HG02885 (cell line): ENCODE data around the gene RYR3.

Experiments used
- ATAC-seq: cut with Tn5 transposase; IDR thresholded peaks from one replicate; pipeline ENCODE4 v1.9.1; 2021; ENCODE audit warnings: mild to moderate bottlenecking; ENCODE audit not compliant: unreplicated experiment, poor library complexity

The RYR3 gene

DNA sequence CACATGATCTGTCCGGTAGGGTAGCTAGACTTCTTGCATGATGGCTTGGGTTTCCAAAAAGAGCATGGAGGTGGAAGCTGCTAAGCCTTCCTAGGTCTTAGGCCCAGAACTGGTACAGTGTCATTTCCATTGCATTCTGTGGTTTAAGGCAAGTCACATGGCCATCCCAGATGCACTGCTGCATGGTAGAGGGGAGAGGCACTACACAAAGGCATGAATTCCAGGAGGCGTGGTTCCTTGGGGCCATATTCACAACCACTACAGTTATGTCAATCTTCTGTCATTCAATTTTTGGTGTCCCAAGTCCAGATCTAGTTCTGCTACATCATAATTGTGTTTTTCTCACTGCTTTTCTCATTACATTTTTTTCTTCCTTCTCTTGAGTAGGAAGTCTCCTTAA lies 535.4 kb downstream of the RYR3 start:
- ATAC-seq = no peak

DNA sequence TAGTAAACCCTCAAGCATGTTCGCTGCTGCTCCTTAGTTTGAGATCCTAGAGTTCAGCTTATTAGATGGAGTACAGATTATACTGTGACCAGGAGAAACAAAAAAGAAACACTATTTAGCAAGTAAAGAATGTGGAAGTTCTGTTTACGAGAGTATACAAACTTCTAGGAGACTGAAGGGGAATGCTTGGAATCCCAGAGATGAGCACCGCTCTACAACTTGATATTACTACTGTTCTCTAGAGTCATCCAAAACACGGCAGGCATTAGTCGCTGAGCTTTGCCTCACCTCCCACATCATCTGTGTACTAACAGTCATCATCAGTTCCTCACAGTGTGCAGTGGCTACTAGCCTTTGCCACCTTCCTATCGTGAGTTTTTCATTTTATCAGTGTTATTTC lies 536.1 kb downstream of the RYR3 start:
- no peak for ATAC-seq

DNA sequence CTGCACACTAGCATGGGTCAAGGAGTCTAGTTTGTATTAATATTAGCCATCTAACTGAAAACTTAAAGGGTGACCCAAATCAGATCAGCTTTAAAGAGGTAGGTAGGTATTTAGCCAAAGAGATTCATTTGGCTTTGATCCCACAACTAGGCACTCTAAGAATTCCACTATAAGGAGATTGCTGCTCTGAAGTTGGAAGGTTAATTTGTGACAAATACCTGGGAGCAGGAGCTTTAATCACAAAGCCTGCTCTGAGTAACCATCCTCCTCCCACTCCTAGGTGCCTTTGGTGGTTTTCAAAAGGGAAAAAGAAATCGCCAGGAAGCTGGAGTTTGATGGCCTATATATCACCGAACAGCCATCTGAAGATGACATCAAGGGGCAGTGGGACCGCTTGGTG lies 537.2 kb downstream of the RYR3 start:
- ATAC-seq = no peak

DNA sequence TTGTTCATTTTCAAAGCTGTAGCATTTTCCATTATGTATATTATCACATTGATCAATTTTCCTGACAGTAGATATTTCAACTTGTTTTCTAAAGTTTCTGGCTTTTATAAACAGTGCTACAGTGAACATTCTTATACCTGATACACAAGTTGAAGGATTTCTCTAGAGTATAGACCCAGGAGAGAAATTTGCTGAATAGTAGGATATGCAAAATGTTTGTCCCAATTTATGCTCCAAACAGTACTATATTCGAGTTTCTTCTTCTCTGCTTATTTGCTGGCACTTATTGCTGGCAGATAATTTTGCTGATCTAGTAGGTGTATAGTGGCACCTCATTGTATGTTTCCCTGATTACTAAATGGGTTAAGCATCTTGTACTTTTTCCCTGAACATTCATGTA lies 540.3 kb downstream of the RYR3 start:
- ATAC-seq = no peak

DNA sequence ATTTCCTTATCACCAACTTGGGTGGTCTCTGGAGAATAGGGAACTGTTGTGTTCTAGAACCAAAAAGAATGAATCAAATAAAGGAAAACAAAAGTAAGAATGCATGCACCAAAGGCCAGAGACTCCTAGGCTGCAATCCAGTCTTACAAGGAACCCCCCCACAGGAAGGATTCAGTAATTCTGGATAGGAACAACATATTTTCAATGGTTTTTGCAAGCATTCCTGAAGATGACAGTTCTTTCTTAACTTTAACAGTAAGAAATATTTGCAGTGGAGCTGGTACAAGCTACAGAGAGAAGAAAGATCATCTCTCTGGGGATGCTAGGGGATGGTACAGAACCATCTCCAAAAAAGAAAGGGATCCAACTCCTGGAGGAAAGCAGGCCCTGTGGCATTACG lies 541.3 kb downstream of the RYR3 start:
- no peak for ATAC-seq

DNA sequence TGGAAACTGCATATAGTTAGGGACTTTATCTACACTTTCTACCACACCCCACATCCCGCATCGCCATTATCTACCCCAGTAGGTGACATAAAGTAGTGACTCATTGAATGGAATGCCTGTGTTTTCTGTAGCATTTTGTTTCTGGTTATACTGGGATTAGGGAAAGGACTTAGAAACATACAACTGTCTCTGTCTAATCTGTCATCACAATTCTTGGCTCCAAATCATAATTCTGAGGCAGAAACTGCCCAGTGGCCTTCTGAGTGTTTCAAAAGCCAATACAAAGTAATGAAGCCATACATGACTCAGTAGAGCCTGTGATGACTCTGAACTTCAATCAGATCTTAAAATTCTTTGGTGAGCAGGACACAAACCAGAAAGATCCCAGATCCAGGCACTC lies 541.8 kb downstream of the RYR3 start:
- no peak for ATAC-seq

DNA sequence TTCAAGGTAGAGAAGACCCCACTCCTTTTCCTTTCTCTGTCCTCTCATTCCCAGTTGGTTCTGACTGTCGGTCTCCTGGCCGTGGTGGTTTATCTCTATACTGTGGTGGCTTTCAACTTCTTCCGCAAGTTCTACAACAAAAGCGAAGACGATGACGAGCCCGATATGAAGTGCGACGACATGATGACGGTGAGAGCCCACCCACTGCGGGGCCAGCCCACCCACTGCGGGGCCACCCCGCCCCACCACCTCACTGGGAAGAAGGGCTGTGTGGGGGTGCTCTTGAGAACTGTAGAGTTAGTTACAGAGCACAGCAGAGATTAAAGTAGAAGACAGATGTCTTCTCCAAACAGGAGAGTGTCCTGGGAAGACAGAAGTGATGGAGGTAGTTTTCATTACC lies 547.0 kb downstream of the RYR3 start:
- ATAC-seq = no peak

DNA sequence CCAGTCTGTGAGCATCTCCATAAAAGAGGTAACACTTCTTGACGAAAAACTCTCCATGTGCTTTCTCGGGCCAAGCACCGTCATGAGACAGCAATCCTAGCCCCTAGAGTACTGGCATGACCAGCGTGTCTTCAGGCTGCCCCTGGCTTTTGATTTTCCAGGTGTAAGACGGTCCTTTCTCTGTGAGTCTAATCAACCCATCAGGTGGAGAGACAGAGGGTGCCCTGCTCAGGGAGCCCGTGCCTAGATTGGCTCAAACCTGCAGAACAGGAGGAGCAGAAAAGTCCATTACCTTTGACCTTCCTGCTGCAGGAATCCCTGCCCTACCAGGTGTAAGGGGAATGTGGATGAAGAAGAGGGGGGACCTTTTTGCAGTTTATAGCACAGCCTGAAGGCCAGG lies 548.1 kb downstream of the RYR3 start:
- ATAC-seq = no peak

DNA sequence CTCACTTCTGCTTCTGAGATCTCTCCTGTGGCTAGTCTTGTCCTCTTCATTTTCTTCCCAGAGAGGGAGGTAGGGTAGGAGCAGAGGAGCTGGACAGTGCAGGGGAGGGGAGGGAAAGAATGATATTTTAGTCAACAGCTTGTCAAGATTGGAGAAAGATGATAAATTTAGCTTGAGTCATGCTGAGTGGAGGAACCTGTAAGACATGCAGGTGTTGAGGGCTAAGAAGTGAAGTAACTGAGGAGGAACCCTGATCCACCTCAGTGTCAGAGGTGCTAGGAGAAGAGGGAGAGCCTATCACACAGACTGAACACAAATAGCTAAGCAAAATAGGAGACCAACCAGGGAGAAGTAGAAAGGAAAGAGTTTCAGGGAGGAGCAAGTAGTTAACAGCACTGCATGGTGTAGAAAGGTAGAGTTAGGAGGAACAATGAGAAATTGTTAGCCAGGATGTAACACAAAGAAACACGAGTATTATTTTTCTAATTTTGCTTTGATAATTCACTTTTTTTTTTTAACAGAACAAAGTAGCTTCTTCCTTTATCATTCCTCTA lies 549.3 kb downstream of the RYR3 start:
- ATAC-seq = no peak

DNA sequence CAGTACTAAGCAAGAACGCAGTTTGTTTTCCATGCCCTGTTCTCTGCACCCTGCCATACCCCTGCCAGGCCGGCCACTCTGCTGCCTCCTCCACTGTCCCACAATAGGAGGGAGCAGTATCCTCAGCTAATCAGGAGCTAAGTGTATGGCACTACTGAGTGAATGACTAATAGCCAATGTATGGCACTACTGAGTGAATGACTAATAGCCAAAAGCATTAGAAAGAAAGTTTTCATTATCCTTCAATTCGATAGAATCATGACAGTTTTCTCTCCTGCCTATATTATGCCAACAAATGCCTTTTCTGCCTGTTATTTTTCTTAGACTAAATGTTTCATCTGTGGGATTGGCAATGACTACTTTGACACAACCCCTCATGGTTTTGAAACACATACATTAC lies 550.0 kb downstream of the RYR3 start:
- no peak for ATAC-seq

DNA sequence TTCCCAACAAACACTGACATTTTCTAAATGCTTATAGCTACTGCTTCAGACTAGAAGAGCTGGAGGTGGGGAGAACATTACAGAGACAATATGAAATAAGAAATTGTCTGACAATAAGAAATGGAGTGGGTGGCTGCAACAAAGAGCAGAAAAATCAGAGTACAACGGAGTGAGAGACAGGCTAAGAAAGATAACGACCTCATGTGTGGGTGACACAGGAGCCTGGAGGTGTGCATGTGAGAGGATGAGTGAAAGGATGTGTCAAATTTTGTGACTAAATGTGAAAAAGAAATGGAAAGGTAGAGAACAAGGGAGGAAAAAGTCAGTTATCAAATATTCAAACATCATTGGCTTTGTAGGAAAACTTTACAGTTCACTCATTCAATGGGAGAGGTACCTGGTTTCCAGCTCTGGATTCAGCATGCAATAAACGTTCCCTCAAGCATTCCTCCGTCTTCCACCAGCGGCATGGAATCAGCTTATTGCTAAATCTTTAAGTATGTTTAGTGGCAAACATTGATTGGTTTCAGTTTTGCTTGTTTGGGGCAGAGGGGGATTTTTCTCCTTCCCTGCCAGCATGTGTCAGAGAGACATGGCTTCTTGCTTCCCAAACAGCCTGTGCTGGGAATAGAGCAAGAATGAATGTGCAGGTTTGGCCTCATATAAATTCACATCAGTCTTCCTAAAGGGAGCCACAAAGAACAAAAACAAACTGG lies 553.8 kb downstream of the RYR3 start:
- no peak for ATAC-seq

DNA sequence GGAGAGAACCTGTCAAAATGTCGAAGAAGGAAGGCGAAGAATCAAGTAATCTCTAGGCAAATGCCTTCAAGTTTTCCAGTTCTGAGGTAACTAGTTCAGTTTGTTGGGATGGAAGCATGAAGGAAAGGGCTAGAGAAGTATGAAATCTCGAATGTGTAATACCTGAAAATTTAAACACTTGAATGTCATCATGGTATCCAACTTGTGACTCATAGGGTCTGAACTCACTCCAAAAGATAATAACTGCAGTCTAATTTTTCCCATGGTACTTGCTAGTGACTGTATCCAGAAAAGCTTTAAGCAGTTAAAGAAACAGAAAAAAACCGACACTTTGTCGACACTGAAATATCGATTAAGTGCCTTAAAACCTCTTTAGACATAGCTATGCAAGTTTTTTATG lies 554.6 kb downstream of the RYR3 start:
- no peak for ATAC-seq

DNA sequence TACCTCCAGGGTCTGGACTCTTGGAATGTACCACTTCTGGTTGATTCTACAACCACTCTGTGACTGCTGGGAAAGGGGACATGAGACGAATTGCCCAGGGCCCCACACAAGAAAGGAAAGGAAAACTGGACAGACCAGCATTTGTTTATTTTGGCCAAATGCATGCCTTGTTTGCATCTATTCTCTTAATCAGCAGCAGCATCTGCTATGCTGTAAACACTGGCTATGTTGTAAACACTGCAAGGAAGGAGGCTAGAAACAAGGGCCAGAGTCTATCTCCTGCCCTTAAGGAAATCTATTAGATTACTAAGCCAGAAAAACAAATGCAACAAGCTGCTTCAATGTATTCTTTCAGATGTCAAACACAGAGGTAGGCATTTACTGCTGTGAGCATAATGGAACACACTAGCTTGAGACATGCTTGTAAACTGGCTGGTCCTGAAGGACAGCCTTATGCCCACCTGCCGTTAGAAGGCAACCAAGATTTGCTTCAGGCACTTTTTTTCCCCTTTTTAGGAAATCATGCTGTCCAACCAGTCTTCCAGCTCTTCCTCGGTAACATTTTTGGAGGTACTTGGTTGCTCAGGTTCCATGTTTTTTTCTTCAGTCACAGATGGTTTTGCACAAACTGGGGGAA lies 555.5 kb downstream of the RYR3 start:
- no peak for ATAC-seq

DNA sequence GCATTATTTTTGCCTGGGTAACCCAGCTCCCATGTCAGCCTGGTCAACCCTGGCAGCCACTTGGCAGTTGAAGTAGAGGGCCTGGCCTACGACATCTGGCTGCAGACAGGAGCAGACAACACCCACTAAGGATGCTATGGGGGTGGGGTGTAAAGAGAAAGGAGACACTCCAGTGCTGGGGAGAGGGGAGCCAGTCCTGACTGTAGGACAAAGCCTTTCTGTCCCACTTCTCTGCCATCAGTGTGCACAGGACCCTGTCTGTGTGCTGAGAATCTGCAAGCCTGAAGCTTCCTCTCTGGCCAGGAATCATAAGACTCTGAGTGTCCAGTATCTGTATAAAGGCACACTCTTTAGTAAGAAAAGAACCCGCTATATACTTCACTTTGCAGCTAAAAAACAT lies 561.2 kb downstream of the RYR3 start:
- ATAC-seq = no peak

DNA sequence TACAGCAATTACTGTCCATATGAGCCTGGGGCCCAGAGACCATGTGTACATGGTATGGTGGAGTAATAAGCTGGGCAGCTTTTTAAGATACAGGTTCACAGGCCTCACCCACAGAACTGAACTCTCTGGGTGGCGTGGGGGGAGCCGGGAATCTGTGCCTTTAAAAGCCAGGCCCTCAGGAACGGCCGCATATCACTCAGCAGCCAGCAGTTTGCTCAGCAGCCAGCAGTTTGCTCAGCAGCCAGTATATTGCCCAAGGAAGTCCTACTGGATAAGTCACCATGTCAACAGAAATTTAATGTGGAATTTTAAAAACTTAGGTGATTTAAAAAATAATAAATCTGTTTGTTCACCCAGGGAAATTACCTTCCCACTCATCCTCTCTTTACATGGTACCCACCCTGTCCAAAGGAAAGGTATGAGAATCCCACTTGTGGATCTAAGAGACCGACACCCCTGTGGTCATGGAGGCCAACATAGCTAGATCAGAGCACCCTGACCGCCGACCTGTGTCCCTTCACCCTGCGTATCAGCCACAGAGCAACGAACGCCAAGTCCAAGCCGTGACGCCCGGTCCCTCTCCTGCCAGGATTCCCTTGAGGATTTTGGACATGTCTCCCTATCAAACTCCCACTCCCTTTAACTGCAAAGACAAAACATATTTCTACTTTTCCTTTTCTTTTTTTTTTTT lies 561.8 kb downstream of the RYR3 start:
- ATAC-seq = no peak

DNA sequence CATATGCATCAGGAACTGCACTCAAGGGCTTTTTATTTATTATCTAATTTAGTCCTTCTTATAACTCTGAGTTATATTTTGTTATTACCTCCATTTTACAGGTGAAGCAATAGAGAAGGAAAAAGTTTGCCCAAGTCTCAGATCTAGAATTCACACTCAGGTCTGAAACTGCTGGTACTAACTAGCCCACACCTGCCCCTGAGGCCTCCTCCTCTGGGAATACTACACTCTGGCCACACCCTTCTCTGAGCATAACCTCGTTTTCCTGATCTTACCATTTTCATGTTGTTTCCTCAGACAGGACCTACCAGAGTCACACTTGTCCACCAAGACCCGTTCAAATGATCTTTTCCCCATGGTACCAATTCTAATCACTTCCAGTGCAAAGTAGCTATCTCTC lies 563.4 kb downstream of the RYR3 start:
- no peak for ATAC-seq

DNA sequence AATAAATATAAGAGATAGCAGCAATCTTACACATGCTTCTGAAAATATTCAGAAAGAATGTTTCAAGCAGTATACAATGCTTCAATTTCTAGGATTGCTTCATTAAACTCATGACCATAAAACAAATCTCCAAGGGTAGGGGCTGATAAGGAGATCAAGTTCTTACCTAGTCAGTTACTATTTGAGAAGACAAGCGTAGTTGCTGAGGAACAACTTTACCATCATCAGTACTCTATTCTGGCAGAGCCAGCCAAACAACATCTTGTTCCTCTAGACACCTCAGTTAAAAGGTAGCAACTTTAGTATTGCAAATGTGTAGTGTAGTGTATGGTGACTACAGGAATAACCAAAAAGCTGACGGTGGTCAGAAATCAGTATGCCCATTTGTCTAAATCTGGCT lies 572.2 kb downstream of the RYR3 start:
- ATAC-seq = no peak

DNA sequence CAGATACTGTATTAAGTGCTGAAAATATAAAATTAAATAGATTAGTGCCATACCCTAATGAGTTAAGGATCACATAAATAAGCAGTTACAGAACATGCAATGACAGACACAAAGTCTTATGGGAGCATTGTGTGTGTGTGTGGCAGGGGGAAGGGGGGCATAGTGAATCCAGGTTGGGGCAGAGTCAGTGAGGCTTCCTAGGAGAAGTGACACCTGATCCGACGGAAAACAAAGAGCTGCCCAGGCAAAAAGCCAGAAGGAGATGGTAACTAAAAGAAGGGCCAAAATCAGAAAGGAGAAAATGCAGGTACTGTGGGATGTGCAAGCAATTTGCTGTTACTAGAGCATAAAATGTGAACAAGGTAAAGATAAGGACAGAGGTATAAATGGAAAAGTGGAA lies 577.4 kb downstream of the RYR3 start:
- no peak for ATAC-seq

DNA sequence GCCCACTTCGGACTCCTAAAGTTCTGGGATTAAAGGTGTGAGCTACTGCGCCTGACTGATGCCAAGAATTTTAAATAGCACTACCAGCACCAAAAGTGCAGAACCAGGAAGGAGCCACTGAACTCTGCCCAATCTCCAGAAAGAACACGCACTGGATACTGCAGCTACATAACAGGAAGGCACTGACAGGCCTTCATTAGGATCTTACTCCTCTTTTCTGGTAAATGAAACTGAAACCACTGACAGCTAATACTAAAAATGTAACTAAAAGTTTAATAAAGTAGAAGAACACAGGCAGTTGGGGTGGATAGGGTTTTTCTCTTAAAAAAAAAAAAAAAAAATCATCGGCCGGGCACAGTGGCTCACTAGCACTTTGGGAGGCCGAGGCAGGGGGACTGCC lies 583.4 kb downstream of the RYR3 start:
- peak; percentile 71 for ATAC-seq

DNA sequence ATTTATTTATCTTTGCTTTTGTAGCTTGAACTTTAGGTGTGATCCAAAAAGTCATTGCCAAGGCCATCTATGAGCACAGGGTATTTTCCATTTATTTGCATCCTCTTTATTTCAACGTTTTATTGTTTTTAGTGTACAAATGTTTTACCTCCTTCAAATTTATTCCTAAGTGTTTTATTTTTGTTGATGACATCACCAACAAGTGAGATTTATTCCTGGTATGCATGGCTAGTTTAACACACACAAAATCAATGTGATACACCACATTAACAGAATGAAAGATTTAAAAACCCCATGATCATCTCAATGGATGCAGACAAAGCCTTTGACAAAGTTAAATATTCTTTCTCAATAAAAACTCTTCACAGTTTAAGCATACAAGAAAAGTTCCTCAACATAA lies 591.3 kb downstream of the RYR3 start:
- no peak for ATAC-seq

DNA sequence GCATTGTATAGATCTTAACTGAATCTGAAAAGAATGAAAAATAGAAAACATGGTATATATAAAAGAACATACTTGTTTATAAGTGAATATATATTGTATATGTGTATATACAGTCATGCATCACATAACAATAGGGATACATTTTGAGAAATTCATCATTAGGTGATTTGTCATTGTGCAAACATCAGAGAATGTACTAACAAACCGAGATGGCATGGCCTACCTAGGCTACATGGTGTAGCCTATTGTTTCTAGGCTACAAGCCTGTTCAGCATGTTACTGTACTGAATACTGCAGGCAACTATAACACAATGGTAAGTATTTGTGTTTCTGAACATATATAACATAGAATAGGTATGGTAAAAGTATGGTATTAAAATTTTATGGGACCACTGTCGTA lies 592.9 kb downstream of the RYR3 start:
- no peak for ATAC-seq

DNA sequence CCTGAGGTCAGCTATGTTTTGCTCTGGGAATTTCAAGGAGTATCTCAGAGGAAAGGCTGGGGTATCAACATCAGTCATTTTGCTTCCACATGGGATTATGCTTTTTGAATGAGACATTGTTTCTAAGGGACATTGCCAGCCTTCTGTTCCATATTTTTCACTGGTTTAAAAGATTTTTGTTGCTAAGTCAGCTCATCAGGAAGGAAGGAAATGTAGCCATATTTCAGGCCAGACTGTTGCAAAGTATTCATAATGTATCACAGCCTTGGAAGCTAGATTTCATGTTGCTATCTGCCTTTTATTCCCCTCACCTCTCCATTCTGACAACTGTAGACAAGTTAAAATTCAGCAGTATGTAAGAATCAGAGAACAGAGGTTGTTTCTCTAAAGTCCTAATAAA lies 596.6 kb downstream of the RYR3 start:
- no peak for ATAC-seq
